ENCODE results near the gene DEGS1.

The DEGS1 gene

GRCh38 chr1:224182866-224183590 is at the start of gene DEGS1:
TSS of gene DEGS1 (plus strand) at chr1:224183240. CDS start at chr1:224183337, 97 bp downstream.
- peak; percentile 69 to 73 for DNase-seq (ENCODE audit: low read depth in 2 of 2)

GRCh38 chr1:224133741-224134299 is 49.2 kb upstream of the DEGS1 start:
- no peak for DNase-seq (ENCODE audit: low read depth in 2 of 2)

GRCh38 chr1:224137518-224137917 is 45.5 kb upstream of the DEGS1 start:
- no peak for DNase-seq (ENCODE audit: low read depth in 2 of 2)

GRCh38 chr1:224138198-224138597 is 44.8 kb upstream of the DEGS1 start:
- no peak for DNase-seq (ENCODE audit: low read depth in 2 of 2)

GRCh38 chr1:224141693-224142092 is 41.3 kb upstream of the DEGS1 start:
- DNase-seq (ENCODE audit: low read depth in 2 of 2) = no peak

GRCh38 chr1:224149709-224150108 is 33.3 kb upstream of the DEGS1 start:
- DNase-seq (ENCODE audit: low read depth in 2 of 2) = no peak

GRCh38 chr1:224151117-224151516 is 31.9 kb upstream of the DEGS1 start:
- DNase-seq (ENCODE audit: low read depth in 2 of 2) = no peak

- DNase-seq (ENCODE audit: low read depth in 2 of 2) = no peak
These were observed 25.7 kb upstream of the DEGS1 start for GRCh38 chr1:224157316-224157715.

GRCh38 chr1:224159541-224159940 is 23.5 kb upstream of the DEGS1 start:
- no peak for DNase-seq (ENCODE audit: low read depth in 2 of 2)

GRCh38 chr1:224160171-224160682 is 22.8 kb upstream of the DEGS1 start:
- no peak for DNase-seq (ENCODE audit: low read depth in 2 of 2)

GRCh38 chr1:224162768-224163167 is 20.3 kb upstream of the DEGS1 start:
- no peak for DNase-seq (ENCODE audit: low read depth in 2 of 2)

- no peak for DNase-seq (ENCODE audit: low read depth in 2 of 2)
These were observed 19.7 kb upstream of the DEGS1 start for GRCh38 chr1:224163311-224163710.

GRCh38 chr1:224168859-224169380 is 14.1 kb upstream of the DEGS1 start:
- no peak for DNase-seq (ENCODE audit: low read depth in 2 of 2)

GRCh38 chr1:224169718-224170270 is 13.2 kb upstream of the DEGS1 start:
- DNase-seq (ENCODE audit: low read depth in 2 of 2) = no peak

GRCh38 chr1:224170343-224170742 is 12.7 kb upstream of the DEGS1 start:
- no peak for DNase-seq (ENCODE audit: low read depth in 2 of 2)

- no peak for DNase-seq (ENCODE audit: low read depth in 2 of 2)
These were observed 12.1 kb upstream of the DEGS1 start for GRCh38 chr1:224170748-224171478.

- no peak for DNase-seq (ENCODE audit: low read depth in 2 of 2)
These were observed 10.8 kb upstream of the DEGS1 start for GRCh38 chr1:224172229-224172628.

- no peak for DNase-seq (ENCODE audit: low read depth in 2 of 2)
These were observed 9.5 kb upstream of the DEGS1 start for GRCh38 chr1:224173523-224173922.

GRCh38 chr1:224175617-224176016 is 7.4 kb upstream of the DEGS1 start:
- DNase-seq (ENCODE audit: low read depth in 2 of 2) = no peak

- no peak for DNase-seq (ENCODE audit: low read depth in 2 of 2)
These were observed 5.6 kb upstream of the DEGS1 start for GRCh38 chr1:224177356-224177999.

GRCh38 chr1:224178894-224179293 is 4.1 kb upstream of the DEGS1 start:
- no peak for DNase-seq (ENCODE audit: low read depth in 2 of 2)

Measured in stimulated activated CD4-positive, alpha-beta T cell treated with anti-CD3 and anti-CD28 coated beads, Interleukin-15, amount 100 ng/mL, for 48 hours (primary cell).